Upper lobe of right lung (tissue), 1 donor: ENCODE data around the gene RAPH1. TPM values are rescaled to one million over a fixed set of nuclear protein-coding genes. Genes with fewer than 3 reads are reported as not detected.

Experiments used
- ATAC-seq: fragments of 200-7000 bp; cut with Tn5 transposase; one replicate; pipeline ENCODE4 v1.9.1; 2020; ENCODE audit warnings: mild to moderate bottlenecking, moderate library complexity
- DNase-seq: peaks from one replicate; pipeline ENCODE4 v3.0.0-alpha.2; 2020
- H3K27ac ChIP-seq: fragments of 200-600 bp; one replicate; pipeline ENCODE4 v1.8.0; 2022
- H3K27me3 ChIP-seq: fragments of 200-600 bp; one replicate; pipeline ENCODE4 v1.8.0; 2022; ENCODE audit warnings: mild to moderate bottlenecking
- H3K36me3 ChIP-seq: fragments of 200-600 bp; one replicate; pipeline ENCODE4 v1.8.0; 2022
- H3K4me1 ChIP-seq: fragments of 200-600 bp; one replicate; pipeline ENCODE4 v1.8.0; 2022
- H3K4me3 ChIP-seq: fragments of 200-600 bp; one replicate; pipeline ENCODE4 v1.8.0; 2022; ENCODE audit warnings: mild to moderate bottlenecking
- H3K9me3 ChIP-seq: fragments of 200-600 bp; one replicate; pipeline ENCODE4 v1.8.0; 2022
- intact Hi-C: fragments of 100-400 bp; cut with DNase I; formaldehyde crosslinking; loops from one replicate; pipeline ENCODE4 v1.11.0; 2022
- total RNA-seq: library from RNA; stranded (reverse); fragmentation: NEBNext Ultra II Directional; extraction: Animal tissue kit (Norgen Biotek cat#: 25700); gene quantifications from one replicate; pipeline ENCODE4 v1.2.1, GENCODE V29; 2021
- TF ChIP-seq, protein P1 (sequence below): fragments of 200-600 bp; IDR thresholded peaks from one replicate; pipeline ENCODE4 v1.8.0; 2022; ENCODE audit warnings: antibody characterized with exemption
- donor health status: DM: no; HTN: yes; CAD: no; lungs with severe emphysema.

RAPH1 gene
- total RNA-seq, 1 donor from 2014 or later, result 93.4 TPM

DNA sequence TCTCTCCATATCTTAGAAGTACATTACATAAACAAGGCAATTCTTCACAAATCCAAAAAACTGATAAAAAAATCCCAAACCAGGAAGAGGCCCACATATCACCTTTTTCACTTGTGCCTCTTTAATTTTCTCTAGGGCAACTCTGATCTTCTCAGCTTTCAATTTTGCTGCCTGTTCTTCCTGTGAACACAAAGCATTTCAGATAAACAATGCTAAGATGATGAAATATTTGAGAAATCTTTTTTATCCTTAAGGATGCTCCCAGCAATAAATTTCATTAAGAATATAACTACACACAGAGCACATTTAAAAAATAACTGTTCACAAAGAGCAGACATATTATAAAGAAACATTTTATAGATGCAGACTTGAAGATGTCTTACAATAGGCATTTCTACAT, 73.4 kb downstream of the RAPH1 start:
- Histone ChIP-seq H3K27me3 (no peaks in the 10 kb centered on the region), H3K36me3 (peaks cover 60% of the 10 kb centered on the region), H3K4me3 (no peak overlapping the region), H3K4me1 (peaks cover 4% of the 10 kb centered on the region), H3K27ac (no peak overlapping the region), H3K9me3 (no peaks in the 10 kb centered on the region)
- ATAC-seq, result no peak
- TF ChIP-seq, protein P1, sequence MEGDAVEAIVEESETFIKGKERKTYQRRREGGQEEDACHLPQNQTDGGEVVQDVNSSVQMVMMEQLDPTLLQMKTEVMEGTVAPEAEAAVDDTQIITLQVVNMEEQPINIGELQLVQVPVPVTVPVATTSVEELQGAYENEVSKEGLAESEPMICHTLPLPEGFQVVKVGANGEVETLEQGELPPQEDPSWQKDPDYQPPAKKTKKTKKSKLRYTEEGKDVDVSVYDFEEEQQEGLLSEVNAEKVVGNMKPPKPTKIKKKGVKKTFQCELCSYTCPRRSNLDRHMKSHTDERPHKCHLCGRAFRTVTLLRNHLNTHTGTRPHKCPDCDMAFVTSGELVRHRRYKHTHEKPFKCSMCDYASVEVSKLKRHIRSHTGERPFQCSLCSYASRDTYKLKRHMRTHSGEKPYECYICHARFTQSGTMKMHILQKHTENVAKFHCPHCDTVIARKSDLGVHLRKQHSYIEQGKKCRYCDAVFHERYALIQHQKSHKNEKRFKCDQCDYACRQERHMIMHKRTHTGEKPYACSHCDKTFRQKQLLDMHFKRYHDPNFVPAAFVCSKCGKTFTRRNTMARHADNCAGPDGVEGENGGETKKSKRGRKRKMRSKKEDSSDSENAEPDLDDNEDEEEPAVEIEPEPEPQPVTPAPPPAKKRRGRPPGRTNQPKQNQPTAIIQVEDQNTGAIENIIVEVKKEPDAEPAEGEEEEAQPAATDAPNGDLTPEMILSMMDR, result no peak
- no peak for DNase-seq
- intact Hi-C loops, result no loop called here

DNA sequence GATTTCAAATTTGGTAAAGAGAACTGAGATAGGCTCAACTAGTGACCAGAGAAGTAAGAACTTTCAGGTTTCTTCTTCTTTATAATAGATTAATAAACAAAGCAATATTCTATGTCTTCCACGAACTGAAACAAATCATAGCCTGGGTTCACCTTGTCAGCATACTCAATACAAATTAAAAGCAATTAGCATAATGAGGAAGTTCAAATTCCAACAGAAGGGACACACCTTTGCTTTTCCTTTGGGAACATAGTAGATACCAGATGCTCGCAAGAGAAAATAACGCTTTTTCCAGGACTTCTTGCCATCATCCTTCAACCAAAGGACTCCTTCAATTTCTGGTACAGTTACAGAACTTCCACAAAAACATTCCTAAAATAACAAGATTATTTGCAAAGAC, 79.9 kb downstream of the RAPH1 start:
- Histone ChIP-seq H3K4me3 (no peak overlapping the region), H3K36me3 (peaks cover 64% of the 10 kb centered on the region), H3K27me3 (no peaks in the 10 kb centered on the region), H3K4me1 (no peaks in the 10 kb centered on the region), H3K27ac (no peak overlapping the region), H3K9me3 (no peaks in the 10 kb centered on the region)
- TF ChIP-seq, protein P1, result no peak
- DNase-seq (no peak), ATAC-seq (no peak)
- intact Hi-C loops, result no loop called here

DNA sequence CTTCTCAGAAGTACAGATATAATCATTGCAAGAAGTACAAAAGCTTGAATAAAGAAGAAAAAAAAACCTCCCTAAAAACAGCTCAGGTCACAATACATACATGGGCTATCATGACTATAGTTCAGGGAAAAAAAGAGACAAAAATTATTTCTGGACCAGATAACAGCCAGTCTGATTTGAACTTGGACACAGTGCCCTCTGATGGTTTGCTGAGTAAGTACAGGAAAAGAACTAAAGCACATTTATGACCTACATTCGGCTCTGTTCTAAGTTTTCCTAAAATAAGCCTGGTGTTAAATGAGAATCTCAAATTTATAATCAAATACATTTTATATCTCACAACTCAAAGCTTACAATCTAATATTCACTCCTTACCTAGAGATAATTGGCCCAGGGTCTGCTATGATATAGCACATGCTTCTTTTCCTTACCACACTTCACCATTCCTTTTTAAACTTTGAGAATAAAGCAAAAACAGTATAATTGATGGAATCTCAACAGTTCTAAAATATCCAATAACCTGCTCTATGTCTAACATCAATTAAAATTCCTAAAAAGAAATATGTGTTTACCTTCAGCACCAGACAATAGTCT, 81.1 kb downstream of the RAPH1 start:
- Histone ChIP-seq H3K4me1 (no peaks in the 10 kb centered on the region), H3K4me3 (no peak overlapping the region), H3K27ac (no peak overlapping the region), H3K27me3 (no peaks in the 10 kb centered on the region), H3K9me3 (no peaks in the 10 kb centered on the region), H3K36me3 (peaks cover 62% of the 10 kb centered on the region)
- ATAC-seq (peak; percentile 86), DNase-seq (no peak)
- intact Hi-C loops, result no loop called here
- TF ChIP-seq, protein P1, result peak; percentile 79

DNA sequence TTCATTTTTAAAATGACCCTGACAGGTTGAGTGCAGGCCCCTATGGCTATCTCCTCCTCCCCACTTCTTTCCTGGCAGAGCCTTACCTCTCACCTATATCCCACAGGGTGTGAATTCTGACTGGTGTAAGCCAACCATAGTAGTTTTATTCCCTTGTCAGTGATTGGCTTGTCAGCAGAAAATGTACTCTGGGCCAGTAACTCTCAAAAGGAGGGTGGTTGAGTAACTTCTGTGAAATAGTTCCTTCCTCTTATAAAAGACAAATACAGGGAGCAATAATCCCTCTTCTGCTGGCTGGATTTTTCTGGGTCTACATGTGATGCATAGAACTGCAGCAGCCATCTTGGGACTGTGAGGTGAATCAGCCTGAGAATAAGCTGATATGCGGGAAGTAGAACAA, 83.4 kb downstream of the RAPH1 start:
- no peaks in the 10 kb centered on the region for H3K9me3 ChIP-seq
- intact Hi-C loops, result no loop called here
- no peak overlapping the region for H3K27ac ChIP-seq
- DNase-seq (no peak), ATAC-seq (peak; percentile 83)
- TF ChIP-seq, protein P1, result no peak
- H3K4me1 ChIP-seq, result no peaks in the 10 kb centered on the region
- no peak overlapping the region for H3K4me3 ChIP-seq
- peaks cover 62% of the 10 kb centered on the region for H3K36me3 ChIP-seq
- H3K27me3 ChIP-seq, result no peaks in the 10 kb centered on the region

DNA sequence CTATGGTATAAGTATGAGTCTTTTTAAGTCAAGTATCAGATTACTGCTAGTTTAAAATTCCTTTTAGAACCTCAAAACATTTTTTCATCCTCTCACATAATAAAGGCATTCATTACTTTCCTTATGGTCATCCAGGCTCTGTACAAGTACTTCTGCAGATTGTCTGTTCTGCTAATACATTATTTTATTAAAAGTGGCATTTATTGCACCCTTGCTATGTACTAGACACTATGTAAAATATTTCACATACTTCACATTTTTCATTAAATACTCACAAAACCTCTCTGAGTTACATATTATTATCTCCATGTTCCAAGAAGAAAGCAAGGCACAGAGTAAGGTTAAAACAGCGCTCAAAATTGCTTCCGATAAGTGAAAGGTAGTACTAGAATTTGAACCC, 84.1 kb downstream of the RAPH1 start:
- Histone ChIP-seq H3K4me3 (no peak overlapping the region), H3K27ac (no peak overlapping the region), H3K36me3 (peaks cover 69% of the 10 kb centered on the region), H3K9me3 (no peaks in the 10 kb centered on the region), H3K4me1 (no peaks in the 10 kb centered on the region), H3K27me3 (no peaks in the 10 kb centered on the region)
- TF ChIP-seq, protein P1, result no peak
- intact Hi-C loops, result no loop called here
- DNase-seq, result no peak
- ATAC-seq, result no peak

DNA sequence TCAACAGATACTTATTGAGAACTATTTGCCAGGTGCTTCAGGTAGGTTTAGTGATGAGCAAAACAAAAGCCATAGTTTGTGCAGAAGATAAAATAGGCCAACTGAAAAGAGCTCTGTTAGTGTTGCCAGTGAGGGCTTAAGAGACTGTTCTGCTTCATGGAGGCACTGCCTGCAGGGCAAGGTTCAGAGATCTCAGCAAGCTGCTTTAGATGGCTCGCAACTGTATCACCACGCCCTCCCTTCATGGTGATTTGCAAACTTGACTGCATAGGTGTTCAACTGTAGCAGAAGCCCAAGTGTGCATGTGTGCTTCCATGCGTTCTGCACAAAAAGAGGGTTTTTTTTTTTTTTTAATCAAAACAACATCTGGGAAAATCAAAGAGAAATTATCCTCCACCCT, 84.5 kb downstream of the RAPH1 start:
- Histone ChIP-seq H3K27ac (no peak overlapping the region), H3K27me3 (no peaks in the 10 kb centered on the region), H3K36me3 (peaks cover 73% of the 10 kb centered on the region), H3K4me1 (no peaks in the 10 kb centered on the region), H3K4me3 (no peak overlapping the region), H3K9me3 (no peaks in the 10 kb centered on the region)
- TF ChIP-seq, protein P1, result no peak
- ATAC-seq (no peak), DNase-seq (no peak)
- intact Hi-C loops, result no loop called here
